ENCODE measurements around the gene PTPN2.

PTPN2 gene

GRCh38 chr18:12928206-12928605, 44.2 kb upstream of the PTPN2 start:
- no peak for DNase-seq (ENCODE audit: low read depth)
- TF ChIP-seq CTCF (IDR thresholded peaks at IDR 0.05; ENCODE audit: low read depth, low read length, missing control alignments): no peak
- no peak overlapping the region for H3K4me3 ChIP-seq (ENCODE audit: low read depth, low read length)
- in situ Hi-C loops (cut with HindIII; ENCODE audit: low sequenced_read_pairs): loop anchor here (10.0 kb wide), 1 partner anchor 183 kb away; no protein-coding TSS in a partner anchor

GRCh38 chr18:12924616-12925015, 40.6 kb upstream of the PTPN2 start:
- no peak for DNase-seq (ENCODE audit: low read depth)
- no peak for TF ChIP-seq CTCF (IDR thresholded peaks at IDR 0.05; ENCODE audit: low read depth, low read length, missing control alignments)
- in situ Hi-C loops (cut with HindIII; ENCODE audit: low sequenced_read_pairs): loop anchor here (10.0 kb wide), 1 partner anchor 180 kb away; no protein-coding TSS in a partner anchor
- H3K4me3 ChIP-seq (ENCODE audit: low read depth, low read length): no peak overlapping the region

GRCh38 chr18:12922266-12922665, 38.2 kb upstream of the PTPN2 start:
- H3K4me3 ChIP-seq (ENCODE audit: low read depth, low read length): no peak overlapping the region
- no peak for TF ChIP-seq CTCF (IDR thresholded peaks at IDR 0.05; ENCODE audit: low read depth, low read length, missing control alignments)
- in situ Hi-C loops (cut with HindIII; ENCODE audit: low sequenced_read_pairs): loop anchor here (10.0 kb wide), 1 partner anchor 177 kb away; no protein-coding TSS in a partner anchor
- DNase-seq (ENCODE audit: low read depth): no peak

- in situ Hi-C loops (cut with HindIII; ENCODE audit: low sequenced_read_pairs): loop anchor here (10.0 kb wide), 1 partner anchor 176 kb away; no protein-coding TSS in a partner anchor
- no peak overlapping the region for H3K4me3 ChIP-seq (ENCODE audit: low read depth, low read length)
- no peak for DNase-seq (ENCODE audit: low read depth)
- TF ChIP-seq CTCF (IDR thresholded peaks at IDR 0.05; ENCODE audit: low read depth, low read length, missing control alignments): no peak
These were observed 37.1 kb upstream of the PTPN2 start for GRCh38 chr18:12921178-12921577.

- in situ Hi-C loops (cut with HindIII; ENCODE audit: low sequenced_read_pairs): no loop called here
- no peak for TF ChIP-seq CTCF (IDR thresholded peaks at IDR 0.05; ENCODE audit: low read depth, low read length, missing control alignments)
- H3K4me3 ChIP-seq (ENCODE audit: low read depth, low read length): no peak overlapping the region
- DNase-seq (ENCODE audit: low read depth): no peak
These were observed 28.1 kb upstream of the PTPN2 start for GRCh38 chr18:12911929-12912703.

GRCh38 chr18:12911025-12911928, 27.2 kb upstream of the PTPN2 start:
- DNase-seq (ENCODE audit: low read depth): no peak
- in situ Hi-C loops (cut with HindIII; ENCODE audit: low sequenced_read_pairs): no loop called here
- TF ChIP-seq CTCF (IDR thresholded peaks at IDR 0.05; ENCODE audit: low read depth, low read length, missing control alignments): no peak
- peak overlapping the region; percentile 12 for H3K4me3 ChIP-seq (ENCODE audit: low read depth, low read length)
